Measurements from ENCODE around the gene ACSL5. TPM values are rescaled to one million over a fixed set of nuclear protein-coding genes. Genes with fewer than 3 reads are reported as not detected.

Gene ACSL5
- total and polyA plus RNA-seq, 10 of the 15 experiments (the other 5 are each of a cell fraction or from before 2014, with no cell fraction given): 22.3 to 57.0 (median 46.4) TPM

GRCh38 chr10:112442063-112442462, 68.1 kb downstream of the ACSL5 start:
- CTCF ChIA-PET: interaction anchor here (0.5 to 2.9 kb wide), 7 partner anchors 10 to 319 kb away, joined by 3 to 9 read pairs (median 4); partner anchors contain the start of gene ACSL5
- intact Hi-C loops (cut with micrococcal nuclease; ENCODE audit: unreplicated experiment): no loop called here
- H3K36me3 ChIP-seq (ENCODE audit: control insufficient read depth in 2 of 2, insufficient read depth in 2 of 2, low read length in 1 of 2): peaks cover 0 to 22% of the 10 kb centered on the region in 2 experiments
- H3K9me3 ChIP-seq (replicated peaks; ENCODE audit: control insufficient read depth, insufficient read depth, low read length): no peaks in the 10 kb centered on the region
- SMC1A ChIA-PET (ENCODE audit: uncharacterized antibody, unreplicated experiment): interaction anchor here (0.8 to 2.3 kb wide), 4 partner anchors 10 to 85 kb away, joined by 3 to 7 read pairs (median 4); partner anchors contain the start of gene ACSL5
- DNase-seq (ENCODE audit: low read depth, low spot score) (no peak), FAIRE-seq (no peak), ATAC-seq (peak; percentile 57)
- H3K79me2 ChIP-seq (ENCODE audit: control insufficient read depth, insufficient read depth, low read length): peaks cover 26% of the 10 kb centered on the region
- RAD21 ChIA-PET (ENCODE audit: unreplicated experiment): interaction anchor here (1.1 kb wide), 1 partner anchor 67 kb away, joined by 3 read pairs; no protein-coding TSS in a partner anchor
- TF ChIP-seq RUNX3 (IDR thresholded peaks at IDR 0.05; ENCODE audit: low read length) (peak; percentile 66), SREBF1 (IDR thresholded peaks at IDR 0.05; ENCODE audit: low read length) (no peak), SMARCA5 (IDR thresholded peaks at IDR 0.05) (no peak), MEF2B (IDR thresholded peaks at IDR 0.05; ENCODE audit: partially characterized antibody, poor library complexity, severe bottlenecking) (peak; percentile 51), ATF7 (IDR thresholded peaks at IDR 0.05; ENCODE audit: low read depth) (no peak)
- H2AFZ ChIP-seq (ENCODE audit: control insufficient read depth, low read depth, low read length): no peak overlapping the region
- H3K9ac ChIP-seq (ENCODE audit: control insufficient read depth, insufficient read depth, low read length): no peak overlapping the region
- 0 out of 2 replicates have a peak overlapping the region, but pooled peaks have one; percentile 8 for H3K4me3 ChIP-seq
- H4K20me1 ChIP-seq (ENCODE audit: control insufficient read depth, insufficient read depth): no peaks in the 10 kb centered on the region
- 15% methylated on average over 3 of the region's 3 CpGs for WGBS (ENCODE audit: insufficient coverage, insufficient replicate concordance, low lambda C conversion rate, missing lambda C conversion rate)
- no peaks in the 10 kb centered on the region for H3K27me3 ChIP-seq (replicated peaks in 1 of 2; ENCODE audit: control insufficient read depth in 2 of 2, insufficient read depth in 2 of 2, low read length in 1 of 2)
- H3K4me1 ChIP-seq (ENCODE audit: control insufficient read depth, insufficient read depth, low read length): peaks cover 3% of the 10 kb centered on the region
- H3K27ac ChIP-seq (ENCODE audit: control insufficient read depth, insufficient read depth): no peak overlapping the region
- in situ Hi-C loops (cut with MboI): no loop called here
- peak overlapping the region; percentile 44; the same call in 1 of the 2 replicates for H3K4me2 ChIP-seq (ENCODE audit: control insufficient read depth, insufficient read depth)
- BruUV-seq (replicated peaks): no TSS peak
- POLR2A ChIA-PET: interaction anchor here (0.6 kb wide), 1 partner anchor 68 kb away, joined by 3 read pairs; no protein-coding TSS in a partner anchor

GRCh38 chr10:112446055-112446854, 72.3 kb downstream of the ACSL5 start:
- WGBS (ENCODE audit: insufficient coverage, insufficient replicate concordance, low lambda C conversion rate, missing lambda C conversion rate): 2% methylated on average over 20 of the region's 20 CpGs
- SMC1A ChIA-PET (ENCODE audit: uncharacterized antibody, unreplicated experiment): interaction anchor here (0.8 to 1.4 kb wide), 5 partner anchors 10 to 71 kb away, joined by 3 to 6 read pairs (median 4); no protein-coding TSS in a partner anchor
- no peaks in the 10 kb centered on the region; the same call in 1 of the 2 replicates for H4K20me1 ChIP-seq (ENCODE audit: control insufficient read depth, insufficient read depth)
- H3K4me2 ChIP-seq (ENCODE audit: control insufficient read depth, insufficient read depth): peak overlapping the region; percentile 68
- no peaks in the 10 kb centered on the region for H3K9me3 ChIP-seq (replicated peaks; ENCODE audit: control insufficient read depth, insufficient read depth, low read length)
- RAD21 ChIA-PET (ENCODE audit: unreplicated experiment): interaction anchor here (0.8 to 1.8 kb wide), 2 partner anchors 11 to 26 kb away, joined by 3 to 6 read pairs; no protein-coding TSS in a partner anchor
- peaks cover 8% of the 10 kb centered on the region for H3K4me1 ChIP-seq (ENCODE audit: control insufficient read depth, insufficient read depth, low read length)
- BruUV-seq (replicated peaks): no TSS peak
- TF ChIP-seq LARP7 (IDR thresholded peaks at IDR 0.05) (0 out of 2 replicates have a peak, but pooled peaks have one; percentile 45), ZZZ3 (IDR thresholded peaks at IDR 0.05; ENCODE audit: control insufficient read depth, insufficient read length, low read depth) (no peak), TAF1 (IDR thresholded peaks at IDR 0.05; ENCODE audit: borderline replicate concordance, low read depth, low read length) (no peak), ZNF622 (IDR thresholded peaks at IDR 0.05) (no peak), ATF7 (IDR thresholded peaks at IDR 0.05; ENCODE audit: low read depth) (no peak), SPI1 (IDR thresholded peaks at IDR 0.05; ENCODE audit: borderline replicate concordance, insufficient read depth, low read depth, low read length) (peak; percentile 86)
- DNase-seq (ENCODE audit: low read depth, low spot score) (no peak), FAIRE-seq (peak; percentile 62), ATAC-seq (peak; percentile 8)
- CTCF ChIA-PET: interaction anchor here (1.2 to 2.0 kb wide), 5 partner anchors 11 to 263 kb away, joined by 3 to 8 read pairs (median 5); partner anchors contain the start of gene GPAM
- peak overlapping the region; percentile 97 for H3K27ac ChIP-seq (ENCODE audit: control insufficient read depth, insufficient read depth)
- H3K36me3 ChIP-seq (ENCODE audit: control insufficient read depth in 2 of 2, insufficient read depth in 2 of 2, low read length in 1 of 2): peaks cover 0 to 16% of the 10 kb centered on the region in 2 experiments; a peak in 2 of 4 replicates
- peaks cover 55% of the 10 kb centered on the region for H3K79me2 ChIP-seq (ENCODE audit: control insufficient read depth, insufficient read depth, low read length)
- POLR2A ChIA-PET: no interaction called here
- peak overlapping the region; percentile 98 for H3K9ac ChIP-seq (ENCODE audit: control insufficient read depth, insufficient read depth, low read length)
- H2AFZ ChIP-seq (ENCODE audit: control insufficient read depth, low read depth, low read length): peak overlapping the region; percentile 97
- intact Hi-C loops (cut with micrococcal nuclease; ENCODE audit: unreplicated experiment) (loop anchor here (5.0 kb wide), 1 partner anchor 69 kb away; no protein-coding TSS in a partner anchor), in situ Hi-C loops (cut with MboI) (no loop called here)
- H3K27me3 ChIP-seq (replicated peaks in 1 of 2; ENCODE audit: control insufficient read depth in 2 of 2, insufficient read depth in 2 of 2, low read length in 1 of 2): no peaks in the 10 kb centered on the region
- H3K4me3 ChIP-seq: peak overlapping the region; percentile 93

Data from GM12878 (cell line).